Esophagus muscularis mucosa (tissue), 4 donors: ENCODE results near the gene SPIN2A. TPM values are rescaled to one million over a fixed set of nuclear protein-coding genes. Genes with fewer than 3 reads are reported as not detected.
A peak's percentile ranks its signal among the peaks of the same experiment; 100 is the strongest.
"Not testable (repeated sequence)": the region's sequence is repeated elsewhere in the genome, so short reads cannot be mapped to it uniquely, and the experiment has no call there.

Experiments
- DNase-seq: peaks from one replicate; pipeline ENCODE4 v3.0.0-alpha.2; 2017; ENCODE audit errors: extremely low spot score
- H3K27ac ChIP-seq, 4 donors: fragments of 200-600 bp; sonication (generic); replicated peaks in 1 of 4; 1 replicate in 3 of 4; 2 replicates in 1 of 4; pipeline ENCODE4 v1.5.1; 2016 to 2019; ENCODE audit warnings: mild to moderate bottlenecking in 1 of 4
- H3K27me3 ChIP-seq, 4 donors: fragments of 200-600 bp; sonication (generic); one replicate each; pipeline versions ENCODE4 v1.5.1 to v1.6.0; 2016 to 2019
- H3K36me3 ChIP-seq, 4 donors: fragments of 200-600 bp; sonication (generic); one replicate each; pipeline ENCODE4 v1.5.1; 2016 to 2019
- H3K4me1 ChIP-seq, 4 donors: fragments of 200-600 bp; sonication (generic); one replicate each; pipeline ENCODE4 v1.5.1; 2016 to 2019
- H3K4me3 ChIP-seq, 4 donors: fragments of 200-600 bp; sonication (generic); 1 replicate in 2 of 4; 2 replicates in 2 of 4; pipeline ENCODE4 v1.5.1; 2016 to 2019; ENCODE audit warnings: mild to moderate bottlenecking in 4 of 4, moderate library complexity in 1 of 4
- H3K9me3 ChIP-seq, 4 donors: fragments of 200-600 bp; sonication (generic); 1 replicate in 3 of 4; 2 replicates in 1 of 4; pipeline ENCODE4 v1.5.1; 2016 to 2019
- CTCF ChIP-seq, 3 experiments: fragments of 200-600 bp in 2 of 3; fragments of 450-650 bp in 1 of 3; sonication (generic) in 2 of 3; IDR thresholded peaks; one replicate each; pipeline ENCODE4 v1.5.1; 2017 to 2019; ENCODE audit warnings: antibody characterized with exemption in 3 of 3, mild to moderate bottlenecking in 2 of 3, moderate library complexity in 1 of 3
- EP300 ChIP-seq: sonication (generic); formaldehyde crosslinking; IDR thresholded peaks from one replicate; pipeline ENCODE4 v1.6.1; 2017; ENCODE audit warnings: antibody characterized with exemption
- POLR2A ChIP-seq: fragments of 450-650 bp; IDR thresholded peaks from one replicate; pipeline ENCODE4 v1.6.1; 2017; ENCODE audit warnings: antibody characterized with exemption, moderate library complexity, mild to moderate bottlenecking, low read depth
- POLR2AphosphoS5 ChIP-seq, 2 donors: sonication (generic); formaldehyde crosslinking; IDR thresholded peaks; one replicate each; pipeline ENCODE4 v1.6.1; 2017; ENCODE audit warnings: antibody characterized with exemption in 2 of 2
- WGBS: methylation state at CpG from one replicate; pipeline ENCODE4 v1.1.5; 2018; 5-methylcytosine and 5-hydroxymethylcytosine counted together
- intact Hi-C: fragments of 100-400 bp; cut with DNase I; formaldehyde crosslinking; loops from one replicate; pipeline ENCODE4 v1.15.1; 2023
- total RNA-seq, 4 donors: library from RNA; depleted of rRNA; stranded (reverse); fragments of >200 nt; gene quantifications; one replicate each; pipeline versions ENCODE4 v1.1.0 to v1.2.1, GENCODE V29; 2016

The SPIN2A gene
- total RNA-seq, 4 donors from 2014 or later, result 0.17 to 0.58 (median 0.34) TPM; not detected in 1

- Histone ChIP-seq H3K27ac (no peak overlapping the region), H3K4me1 (no peaks in the 10 kb centered on the region), H3K9me3 (no peaks in the 10 kb centered on the region), H3K27me3 (no peaks in the 10 kb centered on the region), H3K4me3 (no peak overlapping the region), H3K36me3 (no peaks in the 10 kb centered on the region)
- DNase-seq, result no peak
- 80% methylated on average over 3 of the region's 3 CpGs for WGBS
- intact Hi-C loops, result no loop called here
- no peak for TF ChIP-seq POLR2AphosphoS5 (IDR thresholded peaks at IDR 0.05)
- TF ChIP-seq EP300, result no peak
- no peak for TF ChIP-seq POLR2A
- TF ChIP-seq CTCF (IDR thresholded peaks at IDR 0.05), result no peak
Observed at GRCh38 chrX:57134702-57135101, 2.5 kb downstream of the SPIN2A start.

- Histone ChIP-seq H3K9me3 (no peaks in the 10 kb centered on the region), H3K4me1 (no peaks in the 10 kb centered on the region), H3K4me3 (no peak overlapping the region), H3K27me3 (no peaks in the 10 kb centered on the region), H3K27ac (no peak overlapping the region), H3K36me3 (no peaks in the 10 kb centered on the region)
- intact Hi-C loops, result no loop called here
- no peak for TF ChIP-seq CTCF (IDR thresholded peaks at IDR 0.05)
- no peak for TF ChIP-seq POLR2AphosphoS5 (IDR thresholded peaks at IDR 0.05)
- TF ChIP-seq POLR2A, result no peak
- no peak for TF ChIP-seq EP300
- no peak for DNase-seq
- WGBS, result 52% methylated on average over 4 of the region's 4 CpGs
Observed at GRCh38 chrX:57133706-57134105, 3.5 kb downstream of the SPIN2A start.

- DNase-seq, H3K36me3 ChIP-seq, intact Hi-C loops, H3K4me1 ChIP-seq, H3K9me3 ChIP-seq, H3K27ac ChIP-seq, H3K27me3 ChIP-seq, H3K4me3 ChIP-seq: not testable (repeated sequence)
- WGBS, result 44% methylated on average over 4 of the region's 4 CpGs
Observed at GRCh38 chrX:57133284-57133683, 3.9 kb downstream of the SPIN2A start.

DNA sequence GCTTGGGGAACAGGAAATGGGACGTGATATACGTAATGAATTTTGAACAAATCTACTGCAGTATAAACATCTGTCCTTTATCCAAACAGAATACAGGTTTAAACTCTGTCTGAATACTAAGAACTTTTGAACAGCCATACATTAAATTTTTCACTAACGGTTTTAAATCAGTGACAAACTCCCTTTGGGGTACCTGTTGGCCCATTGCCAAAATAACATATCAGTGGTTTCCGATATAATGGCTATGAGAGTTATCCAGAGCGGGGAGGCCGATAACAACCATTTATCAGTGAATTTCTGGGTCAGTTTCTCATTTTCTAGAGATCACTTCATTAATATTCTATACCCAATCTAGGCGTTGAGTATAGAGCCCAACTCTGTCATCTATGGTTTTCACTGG lies 5.2 kb downstream of the SPIN2A start:
- Histone ChIP-seq H3K27me3 (no peaks in the 10 kb centered on the region), H3K4me1 (no peaks in the 10 kb centered on the region), H3K9me3 (no peaks in the 10 kb centered on the region), H3K36me3 (no peaks in the 10 kb centered on the region), H3K4me3 (no peak overlapping the region), H3K27ac (no peak overlapping the region)
- 78% methylated on average over 7 of the region's 7 CpGs for WGBS
- DNase-seq, result no peak
- intact Hi-C loops, result no loop called here
- no peak for TF ChIP-seq EP300
- no peak for TF ChIP-seq POLR2A

DNA sequence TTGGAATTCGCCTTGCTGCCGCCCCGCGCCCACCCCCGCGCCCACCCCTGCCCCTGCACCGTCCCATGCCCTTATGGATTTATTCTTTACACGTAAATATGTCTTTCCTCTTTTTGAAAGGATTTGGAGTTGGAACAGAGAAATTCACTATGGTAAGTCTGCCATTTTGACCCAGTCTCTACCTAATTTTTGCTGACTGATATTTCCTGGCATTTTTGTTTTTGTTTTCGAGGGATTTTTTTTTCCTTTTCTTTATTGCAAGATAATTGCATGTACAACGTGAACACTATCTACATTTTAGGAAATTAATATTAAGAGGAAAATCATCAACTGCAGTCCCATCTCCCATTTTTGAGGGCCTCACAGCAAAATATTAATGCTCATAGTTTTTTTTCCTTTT lies 15.4 kb downstream of the SPIN2A start:
- H3K27ac ChIP-seq, result peak overlapping the region; percentile 75 to 84 (median 80)
- peak overlapping the region; percentile 57 to 79 (median 64) for H3K4me3 ChIP-seq
- H3K9me3 ChIP-seq, result no peaks in the 10 kb centered on the region
- H3K36me3 ChIP-seq, result no peaks in the 10 kb centered on the region
- TF ChIP-seq POLR2A, result no peak
- no peak for TF ChIP-seq CTCF (IDR thresholded peaks at IDR 0.05)
- TF ChIP-seq POLR2AphosphoS5 (IDR thresholded peaks at IDR 0.05), result no peak
- no peak for TF ChIP-seq EP300
- DNase-seq, result no peak
- intact Hi-C loops, result no loop called here
- no peaks in the 10 kb centered on the region for H3K27me3 ChIP-seq
- H3K4me1 ChIP-seq, result no peaks in the 10 kb centered on the region
- WGBS, result 51% methylated on average over 10 of the region's 10 CpGs

DNA sequence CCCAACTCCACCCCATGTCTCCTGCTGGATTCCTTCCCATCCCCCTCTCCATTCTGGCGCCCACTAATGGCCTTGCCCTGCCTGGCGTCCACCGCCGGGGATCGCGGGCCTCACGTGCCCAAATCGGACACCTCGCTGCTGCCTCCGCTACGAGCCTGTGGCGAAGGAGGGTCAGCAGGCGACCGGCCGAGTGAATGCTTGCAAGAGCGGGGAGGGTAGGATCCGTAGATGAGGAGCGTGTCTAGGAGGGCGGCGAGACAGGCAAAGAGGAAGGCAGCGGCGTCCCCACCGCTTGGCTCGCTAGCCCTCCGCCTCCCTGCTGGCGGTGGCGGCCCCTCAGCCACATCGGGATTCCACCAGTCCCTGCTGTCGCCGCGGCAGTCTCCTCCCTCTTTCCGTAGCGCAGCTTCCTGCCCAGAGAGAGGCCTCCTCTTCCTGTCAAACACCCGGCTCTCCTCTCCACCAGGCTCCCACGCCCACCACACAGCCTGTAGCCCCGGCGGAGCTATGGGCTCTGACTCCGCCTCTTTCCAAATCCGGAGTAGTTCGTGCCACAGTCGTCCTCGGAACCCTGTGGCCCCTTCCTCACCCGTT lies 15.9 kb downstream of the SPIN2A start, which contains the start of gene SPIN2B:
TSS of gene SPIN2B (minus strand) at position 387 of the 594 bp plus-strand sequence.
- Histone ChIP-seq H3K4me3 (peak within 1 kb of the TSS; percentile 57 to 79 (median 64)), H3K4me1 (no peaks in the 10 kb centered on the region), H3K27ac (peak within 1 kb of the TSS; percentile 75 to 84 (median 80)), H3K9me3 (no peaks in the 10 kb centered on the region), H3K36me3 (no peaks in the 10 kb centered on the region), H3K27me3 (no peaks in the 10 kb centered on the region)
- peak in 1 of 3 experiments; percentile 14 for TF ChIP-seq CTCF (IDR thresholded peaks at IDR 0.05)
- no peak for TF ChIP-seq POLR2A
- TF ChIP-seq EP300, result no peak
- TF ChIP-seq POLR2AphosphoS5 (IDR thresholded peaks at IDR 0.05), result peak; percentile 74 to 75
- intact Hi-C loops, result no loop called here
- DNase-seq, result peak; percentile 92
- WGBS, result 45% methylated on average over 43 of the region's 43 CpGs

- Histone ChIP-seq H3K4me3 (peak overlapping the region; percentile 57 to 79 (median 64)), H3K27ac (peak overlapping the region; percentile 75 to 84 (median 80))
- H3K9me3 ChIP-seq, H3K36me3 ChIP-seq, H3K27me3 ChIP-seq, DNase-seq, H3K4me1 ChIP-seq, intact Hi-C loops: not testable (repeated sequence)
- 36% methylated on average over 9 of the region's 12 CpGs for WGBS
Observed at GRCh38 chrX:57120619-57121161, 16.5 kb downstream of the SPIN2A start.
